ENCODE data around the gene AHCTF1.
A peak's percentile ranks its signal among the peaks of the same experiment; 100 is the strongest.

Gene AHCTF1

GRCh38 chr1:246959944-246960693 lies 28.4 kb upstream of the AHCTF1 start:
- Histone ChIP-seq H3K4me3 (peak overlapping the region; percentile 10), H3K27ac (peak overlapping the region in 1 of 2 donors; percentile 67)
- no peak for TF ChIP-seq CTCF (IDR thresholded peaks at IDR 0.05)
- no peak for DNase-seq (ENCODE audit: low spot score)

GRCh38 chr1:246954126-246954525 lies 22.4 kb upstream of the AHCTF1 start:
- TF ChIP-seq CTCF (IDR thresholded peaks at IDR 0.05), result no peak
- DNase-seq (ENCODE audit: low spot score), result no peak
- peak overlapping the region; percentile 7 to 40 for H3K27ac ChIP-seq
- no peak overlapping the region for H3K4me3 ChIP-seq

GRCh38 chr1:246951413-246951812 lies 19.7 kb upstream of the AHCTF1 start:
- no peak overlapping the region for H3K27ac ChIP-seq
- H3K4me3 ChIP-seq, result no peak overlapping the region
- TF ChIP-seq CTCF (IDR thresholded peaks at IDR 0.05), result no peak
- DNase-seq (ENCODE audit: low spot score), result no peak

- no peak for TF ChIP-seq CTCF (IDR thresholded peaks at IDR 0.05)
- Histone ChIP-seq H3K4me3 (no peak overlapping the region), H3K27ac (peak overlapping the region in 1 of 2 donors; percentile 61)
- no peak for DNase-seq (ENCODE audit: low spot score)
Observed at GRCh38 chr1:246949956-246950355, 18.2 kb upstream of the AHCTF1 start.

GRCh38 chr1:246947255-246947654 lies 15.5 kb upstream of the AHCTF1 start:
- Histone ChIP-seq H3K4me3 (no peak overlapping the region), H3K27ac (peak overlapping the region; percentile 76 to 88)
- DNase-seq (ENCODE audit: low spot score), result peak; percentile 85
- TF ChIP-seq CTCF (IDR thresholded peaks at IDR 0.05), result no peak

GRCh38 chr1:246946366-246946765 lies 14.6 kb upstream of the AHCTF1 start:
- TF ChIP-seq CTCF (IDR thresholded peaks at IDR 0.05), result no peak
- peak; percentile 56 for DNase-seq (ENCODE audit: low spot score)

GRCh38 chr1:246934765-246935164 lies 3.0 kb upstream of the AHCTF1 start:
- no peak overlapping the region for H3K27ac ChIP-seq
- TF ChIP-seq CTCF (IDR thresholded peaks at IDR 0.05), result no peak
- H3K4me3 ChIP-seq, result no peak overlapping the region

More at GRCh38 chr1:246946366-246946765, 14.6 kb upstream of the AHCTF1 start:
- no peak overlapping the region for H3K4me3 ChIP-seq
- H3K27ac ChIP-seq, result peak overlapping the region; percentile 76 to 88

More at GRCh38 chr1:246934765-246935164, 3.0 kb upstream of the AHCTF1 start:
- DNase-seq (ENCODE audit: low spot score), result no peak
